Measurements from ENCODE around the gene DNAJC6. TPM values are rescaled to one million over a fixed set of nuclear protein-coding genes. Genes with fewer than 3 reads are reported as not detected.
A peak's percentile ranks its signal among the peaks of the same experiment; 100 is the strongest.
"Not testable (repeated sequence)": the region's sequence is repeated elsewhere in the genome, so short reads cannot be mapped to it uniquely, and the experiment has no call there.

DNAJC6 gene
- total RNA-seq, 2 experiments from 2014 or later, result 4.0 to 5.4 TPM

- CTCF ChIA-PET, result no interaction called here
- Mint-ChIP-seq H3K4me3 (no peak overlapping the region), H3K27ac (no peak overlapping the region), H3K36me3 (ENCODE audit: low read depth) (peaks cover 28% of the 10 kb centered on the region), H3K27me3 (no peaks in the 10 kb centered on the region), H3K9me3 (peaks cover 3% of the 10 kb centered on the region), H3K4me1 (no peaks in the 10 kb centered on the region)
- POLR2A ChIA-PET, result no interaction called here
- DNase-seq, result no peak
These were observed 69.1 kb downstream of the DNAJC6 start for GRCh38 chr1:65378247-65378946.

- H3K27ac Mint-ChIP-seq, POLR2A ChIA-PET, H3K27me3 Mint-ChIP-seq, CTCF ChIA-PET, H3K4me3 Mint-ChIP-seq, DNase-seq, H3K9me3 Mint-ChIP-seq: not testable (repeated sequence)
- peaks cover 12% of the 10 kb centered on the region for H3K4me1 Mint-ChIP-seq
- H3K36me3 Mint-ChIP-seq (ENCODE audit: low read depth), result peaks cover 37% of the 10 kb centered on the region
These were observed 75.1 kb downstream of the DNAJC6 start for GRCh38 chr1:65384426-65384825.

- H3K9me3 Mint-ChIP-seq, result peaks cover 8% of the 10 kb centered on the region
- peaks cover 30% of the 10 kb centered on the region for H3K4me1 Mint-ChIP-seq
- DNase-seq, result no peak
- H3K27ac Mint-ChIP-seq, result no peak overlapping the region
- no peak overlapping the region for H3K4me3 Mint-ChIP-seq
- ChIA-PET POLR2A (no interaction called here), CTCF (no interaction called here)
- no peaks in the 10 kb centered on the region for H3K27me3 Mint-ChIP-seq
- H3K36me3 Mint-ChIP-seq (ENCODE audit: low read depth), result peaks cover 41% of the 10 kb centered on the region
These were observed 77.1 kb downstream of the DNAJC6 start for GRCh38 chr1:65386439-65386838.

DNA sequence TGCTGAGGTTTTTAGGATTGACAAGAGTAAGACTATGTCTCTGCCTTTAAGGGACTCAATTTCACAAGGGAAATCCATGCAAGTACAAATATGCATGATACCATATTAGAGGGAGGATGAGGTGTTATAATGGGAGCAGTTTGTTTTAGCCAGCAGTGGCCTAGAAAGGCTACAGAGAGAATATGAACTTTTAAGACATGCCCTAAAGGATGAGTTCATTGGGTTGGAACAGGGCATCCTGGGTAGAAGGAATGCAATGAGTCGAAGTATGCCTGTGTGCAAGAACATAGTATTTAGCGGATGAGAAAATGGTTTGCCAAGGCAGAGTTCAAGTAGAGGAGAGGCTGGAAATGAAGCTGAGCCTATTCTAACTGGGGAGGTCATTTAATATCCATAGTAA lies 78.5 kb downstream of the DNAJC6 start:
- peaks cover 48% of the 10 kb centered on the region for H3K36me3 Mint-ChIP-seq (ENCODE audit: low read depth)
- ChIA-PET POLR2A (no interaction called here), CTCF (no interaction called here)
- H3K27ac Mint-ChIP-seq, result no peak overlapping the region
- no peaks in the 10 kb centered on the region for H3K27me3 Mint-ChIP-seq
- DNase-seq, result no peak
- no peak overlapping the region for H3K4me3 Mint-ChIP-seq
- H3K9me3 Mint-ChIP-seq, result peaks cover 8% of the 10 kb centered on the region
- H3K4me1 Mint-ChIP-seq, result peaks cover 44% of the 10 kb centered on the region

- Mint-ChIP-seq H3K4me3 (no peak overlapping the region), H3K27me3 (no peaks in the 10 kb centered on the region), H3K27ac (peak overlapping the region; percentile 64), H3K9me3 (peaks cover 4% of the 10 kb centered on the region), H3K4me1 (peaks cover 55% of the 10 kb centered on the region), H3K36me3 (ENCODE audit: low read depth) (peaks cover 45% of the 10 kb centered on the region)
- CTCF ChIA-PET, result interaction anchor here (1.2 kb wide), 1 partner anchor 70 kb away, joined by 4 read pairs; no protein-coding TSS in a partner anchor
- DNase-seq, result no peak
- POLR2A ChIA-PET, result interaction anchor here (0.6 kb wide), 1 partner anchor 113 kb away, joined by 3 read pairs; no protein-coding TSS in a partner anchor
These were observed 79.8 kb downstream of the DNAJC6 start for GRCh38 chr1:65388908-65389695.

GRCh38 chr1:65392497-65392896 lies 83.2 kb downstream of the DNAJC6 start:
- Mint-ChIP-seq H3K36me3 (ENCODE audit: low read depth) (peaks cover 33% of the 10 kb centered on the region), H3K9me3 (no peaks in the 10 kb centered on the region), H3K27ac (peak overlapping the region; percentile 88), H3K27me3 (no peaks in the 10 kb centered on the region), H3K4me3 (no peak overlapping the region), H3K4me1 (peaks cover 86% of the 10 kb centered on the region)
- ChIA-PET POLR2A (interaction anchor here (1.2 to 3.5 kb wide), 6 partner anchors 27 to 939 kb away, joined by 3 to 33 read pairs (median 6); partner anchors contain the start of genes AK4, LEPR and LEPROT), CTCF (interaction anchor here (0.9 to 3.8 kb wide), 5 partner anchors 28 to 295 kb away, joined by 4 to 13 read pairs (median 6); partner anchors contain the start of genes LEPR and LEPROT)
- no peak for DNase-seq

- Mint-ChIP-seq H3K4me3 (no peak overlapping the region), H3K4me1 (peaks cover 90% of the 10 kb centered on the region), H3K27ac (peak overlapping the region; percentile 88), H3K9me3 (no peaks in the 10 kb centered on the region), H3K36me3 (ENCODE audit: low read depth) (peaks cover 34% of the 10 kb centered on the region), H3K27me3 (no peaks in the 10 kb centered on the region)
- POLR2A ChIA-PET, result interaction anchor here (1.0 to 3.5 kb wide), 8 partner anchors 24 to 939 kb away, joined by 3 to 33 read pairs (median 6); partner anchors contain the start of genes AK4, LEPR and LEPROT
- CTCF ChIA-PET, result interaction anchor here (0.9 to 3.8 kb wide), 6 partner anchors 11 to 294 kb away, joined by 4 to 13 read pairs (median 6); partner anchors contain the start of genes LEPR and LEPROT
- peak; percentile 59 for DNase-seq
These were observed 84.0 kb downstream of the DNAJC6 start for GRCh38 chr1:65393347-65393746.

- peaks cover 89% of the 10 kb centered on the region for H3K4me1 Mint-ChIP-seq
- no peaks in the 10 kb centered on the region for H3K9me3 Mint-ChIP-seq
- CTCF ChIA-PET, result interaction anchor here (0.8 to 3.8 kb wide), 5 partner anchors 10 to 158 kb away, joined by 3 to 13 read pairs (median 6); partner anchors contain the start of genes LEPR and LEPROT
- peak overlapping the region; percentile 88 for H3K27ac Mint-ChIP-seq
- no peak for DNase-seq
- H3K27me3 Mint-ChIP-seq, result no peaks in the 10 kb centered on the region
- peaks cover 33% of the 10 kb centered on the region for H3K36me3 Mint-ChIP-seq (ENCODE audit: low read depth)
- H3K4me3 Mint-ChIP-seq, result no peak overlapping the region
- POLR2A ChIA-PET, result interaction anchor here (1.0 to 3.5 kb wide), 7 partner anchors 23 to 428 kb away, joined by 3 to 33 read pairs (median 6); partner anchors contain the start of genes AK4, LEPR and LEPROT
These were observed 84.6 kb downstream of the DNAJC6 start for GRCh38 chr1:65393928-65394327.

DNA sequence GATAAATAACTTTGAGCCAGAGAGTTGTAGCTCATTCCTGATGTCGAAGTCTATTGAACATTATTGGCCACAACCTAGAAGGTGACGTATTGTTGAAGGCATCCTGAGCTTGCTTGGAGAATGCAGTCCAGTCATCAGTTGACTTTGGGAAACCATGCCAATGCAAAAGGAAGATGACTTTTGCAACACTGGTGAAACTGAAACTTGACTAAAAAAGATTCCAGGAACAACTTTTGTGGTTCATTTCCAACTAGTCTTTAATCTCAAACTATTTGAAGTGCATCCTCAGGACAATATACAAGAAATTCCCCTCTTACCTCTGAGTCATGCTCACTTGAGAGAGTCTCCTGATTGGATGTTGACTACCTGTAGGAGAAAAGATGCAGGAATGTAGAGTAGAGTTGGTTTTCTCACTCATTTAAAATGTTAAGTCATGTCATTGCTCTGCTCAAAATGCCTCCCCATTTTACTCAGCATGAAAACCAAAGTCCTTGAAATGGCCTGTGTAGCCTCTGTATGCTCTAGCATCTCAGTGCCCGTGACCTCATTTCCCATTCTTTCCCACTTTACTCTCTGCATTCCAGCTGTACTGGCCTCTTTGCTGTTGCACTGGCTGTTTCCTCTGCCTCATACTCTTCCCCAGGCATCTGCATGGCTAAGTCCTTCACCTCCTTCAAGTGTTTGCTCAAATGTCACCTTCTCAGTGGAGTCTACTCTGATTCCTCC lies 86.7 kb downstream of the DNAJC6 start:
- CTCF ChIA-PET, result interaction anchor here (1.8 kb wide), 1 partner anchor 25 kb away, joined by 7 read pairs; the partner anchor contains the start of genes LEPR and LEPROT
- peaks cover 74% of the 10 kb centered on the region for H3K4me1 Mint-ChIP-seq

GRCh38 chr1:65398083-65398482 lies 88.7 kb downstream of the DNAJC6 start:
- ChIA-PET POLR2A (interaction anchor here (4.1 kb wide), 1 partner anchor 21 kb away, joined by 19 read pairs; the partner anchor contains the start of genes LEPR and LEPROT), CTCF (no interaction called here)
- H3K9me3 Mint-ChIP-seq, result no peaks in the 10 kb centered on the region
- no peak overlapping the region for H3K4me3 Mint-ChIP-seq
- H3K27ac Mint-ChIP-seq, result no peak overlapping the region
- DNase-seq, result no peak
- peaks cover 17% of the 10 kb centered on the region for H3K36me3 Mint-ChIP-seq (ENCODE audit: low read depth)
- H3K27me3 Mint-ChIP-seq, result no peaks in the 10 kb centered on the region
- H3K4me1 Mint-ChIP-seq, result peaks cover 56% of the 10 kb centered on the region

More for the DNA sequence above, 86.7 kb downstream of the DNAJC6 start:
- H3K9me3 Mint-ChIP-seq, result no peaks in the 10 kb centered on the region
- no peaks in the 10 kb centered on the region for H3K27me3 Mint-ChIP-seq
- no peak overlapping the region for H3K4me3 Mint-ChIP-seq
- no peak for DNase-seq
- peak overlapping the region; percentile 60 for H3K27ac Mint-ChIP-seq
- H3K36me3 Mint-ChIP-seq (ENCODE audit: low read depth), result peaks cover 31% of the 10 kb centered on the region
- POLR2A ChIA-PET, result interaction anchor here (4.1 kb wide), 1 partner anchor 23 kb away, joined by 19 read pairs; the partner anchor contains the start of genes LEPR and LEPROT

GRCh38 chr1:65399003-65399402 lies 89.7 kb downstream of the DNAJC6 start:
- no peak for DNase-seq
- Mint-ChIP-seq H3K9me3 (no peaks in the 10 kb centered on the region), H3K27ac (no peak overlapping the region), H3K4me3 (no peak overlapping the region), H3K36me3 (ENCODE audit: low read depth) (peaks cover 17% of the 10 kb centered on the region), H3K27me3 (no peaks in the 10 kb centered on the region), H3K4me1 (peaks cover 48% of the 10 kb centered on the region)
- POLR2A ChIA-PET, result interaction anchor here (4.1 kb wide), 1 partner anchor 20 kb away, joined by 19 read pairs; the partner anchor contains the start of genes LEPR and LEPROT
- CTCF ChIA-PET, result interaction anchor here (0.6 kb wide), 1 partner anchor 576 kb away, joined by 3 read pairs; no protein-coding TSS in a partner anchor

GRCh38 chr1:65401612-65402011 lies 92.3 kb downstream of the DNAJC6 start:
- H3K27me3 Mint-ChIP-seq, result no peaks in the 10 kb centered on the region
- POLR2A ChIA-PET, result no interaction called here
- DNase-seq, result no peak
- peaks cover 27% of the 10 kb centered on the region for H3K36me3 Mint-ChIP-seq (ENCODE audit: low read depth)
- no peak overlapping the region for H3K4me3 Mint-ChIP-seq
- H3K4me1 Mint-ChIP-seq, result peaks cover 23% of the 10 kb centered on the region
- H3K9me3 Mint-ChIP-seq, result no peaks in the 10 kb centered on the region
- CTCF ChIA-PET, result no interaction called here
- no peak overlapping the region for H3K27ac Mint-ChIP-seq

Measured in activated CD4-positive, alpha-beta memory T cell treated with anti-CD3 and anti-CD28 coated beads, Interleukin-2, amount 10 ng/mL, durations not matched to agents 7 days and 5 days (primary cell).